Stimulated activated naive CD4-positive, alpha-beta T cell treated with Interleukin-2 at 50 U/mL for 16 hours (primary cell): Measurements from ENCODE around the gene COL9A2.

ENCODE experiments used
- DNase-seq: peaks from one replicate; lab custom pipeline; 2025; lab: John Stamatoyannopoulos, UW

The COL9A2 gene

GRCh38 chr1:40257688-40258444, 59.2 kb downstream of the COL9A2 start, which contains the start of gene ZMPSTE24:
ZMPSTE24 (plus strand) TSS chr1:40258236; CDS start chr1:40258272, 36 bp downstream.
- peak; percentile 97 for DNase-seq

GRCh38 chr1:40257313-40257687, 59.8 kb downstream of the COL9A2 start:
- DNase-seq: peak; percentile 51

- no peak for DNase-seq
These were observed 60.5 kb downstream of the COL9A2 start for GRCh38 chr1:40256401-40257084.

- DNase-seq: no peak
These were observed 61.9 kb downstream of the COL9A2 start for GRCh38 chr1:40255231-40255630.

GRCh38 chr1:40252601-40253000, 64.5 kb downstream of the COL9A2 start:
- no peak for DNase-seq

GRCh38 chr1:40251456-40251855, 65.6 kb downstream of the COL9A2 start:
- DNase-seq: no peak
